HCT116 (cell line): Measurements from ENCODE around the gene ADIPOR2. TPM values are rescaled to one million over a fixed set of nuclear protein-coding genes. Genes with fewer than 3 reads are reported as not detected.

Experiments used
- ATAC-seq: fragments of 200-7000 bp; cut with Tn5 transposase; 2 replicates; pipeline ENCODE4 v1.9.1; 2020; ENCODE audit warnings: mild to moderate bottlenecking, moderate library complexity
- BruUV-seq: library from RNA; stranded (reverse); fragments of 400-500 nt; replicated peaks from 2 replicates; lab custom pipeline; 2021; lab: Mats Ljungman, UMichigan
- CTCF ChIA-PET: fragments of 300-600 bp; sonication (Branson Sonifier 250); formaldehyde crosslinking; loops from one replicate; lab custom pipeline; 2021; ENCODE audit warnings: antibody characterized with exemption; lab: Charles Lee
- POLR2A ChIA-PET: fragments of 300-600, 350-600 bp; sonication (Branson Sonifier 250); formaldehyde crosslinking; loops from one replicate; lab custom pipeline; 2021; ENCODE audit warnings: antibody characterized with exemption; lab: Charles Lee
- RAD21 ChIA-PET, 2 experiments: fragments of 300-600 bp; sonication (Branson Sonifier 250); formaldehyde crosslinking; loops; one replicate each; lab custom pipeline; 2023; ENCODE audit warnings: low total read pairs in 2 of 2; ENCODE audit not compliant: uncharacterized antibody in 2 of 2, unreplicated experiment in 2 of 2, low non-redundant PET in 1 of 2; lab: Charles Lee
- DNase-seq: peaks from one replicate; pipeline ENCODE4 v3.0.0-alpha.2; 2010; ENCODE audit warnings: low read depth, low spot score
- H2AFZ ChIP-seq: fragments of 200-600 bp; shearing (Covaris generic), sonication (generic); 2 replicates; pipeline ENCODE4 v1.6.1; 2017; ENCODE audit warnings: low read depth, mixed run types, mixed read lengths, antibody characterized with exemption, low read length; ENCODE audit not compliant: poor library complexity, severe bottlenecking
- H3K27ac ChIP-seq: 2 replicates; pipeline ENCODE4 v1.5.1; 2012; ENCODE audit warnings: low read depth, low read length
- H3K27me3 ChIP-seq: fragments of 200-600 bp; sonication (generic); 2 replicates; pipeline ENCODE4 v1.6.1; 2016; ENCODE audit warnings: mixed run types, low read length, mixed read lengths; ENCODE audit not compliant: insufficient read depth
- H3K36me3 ChIP-seq, 2 experiments: fragments of 200-500 bp in 1 of 2; fragments of 200-600 bp in 1 of 2; sonication (Bioruptor generic) in 1 of 2; sonication (generic) in 1 of 2; 2 replicates each; pipeline versions ENCODE4 v1.5.1 to v1.6.1; 2014 to 2016; ENCODE audit warnings: low read length in 2 of 2, inconsistent platforms in 1 of 2, mixed read lengths in 1 of 2, mixed run types in 1 of 2; ENCODE audit not compliant: insufficient read depth in 2 of 2, control insufficient read depth in 1 of 2
- H3K4me1 ChIP-seq, 2 experiments: fragments of 200-600 bp in 1 of 2; sonication (generic) in 1 of 2; 2 replicates each; pipeline versions ENCODE4 v1.5.1 to v1.6.1; 2012 to 2017; ENCODE audit warnings: low read length in 2 of 2, inconsistent platforms in 1 of 2, mild to moderate bottlenecking in 1 of 2, mixed read lengths in 1 of 2, mixed run types in 1 of 2, moderate library complexity in 1 of 2; ENCODE audit not compliant: insufficient read depth in 2 of 2, control insufficient read depth in 1 of 2
- H3K4me2 ChIP-seq: fragments of 200-600 bp; sonication (generic); 2 replicates; pipeline ENCODE4 v1.6.1; 2017; ENCODE audit warnings: mixed run types, low read length, mixed read lengths
- H3K4me3 ChIP-seq, 2 experiments: fragments of 200-600 bp in 1 of 2; sonication (generic) in 1 of 2; replicated peaks in 1 of 2; 2 replicates each; pipeline ENCODE4 v1.5.1; 2011 to 2016; ENCODE audit warnings: low read length in 2 of 2, control low read depth in 1 of 2, low read depth in 1 of 2, mild to moderate bottlenecking in 1 of 2, mixed read lengths in 1 of 2, mixed run types in 1 of 2
- H3K79me2 ChIP-seq: fragments of 200-600 bp; sonication (generic); 2 replicates; pipeline ENCODE4 v1.6.1; 2017; ENCODE audit warnings: mild to moderate bottlenecking, mixed run types, low read length, moderate library complexity, mixed read lengths; ENCODE audit not compliant: insufficient read depth
- H3K9ac ChIP-seq: fragments of 200-600 bp; sonication (generic); 2 replicates; pipeline ENCODE4 v1.6.1; 2016; ENCODE audit warnings: low read length, mixed read lengths
- H3K9me2 ChIP-seq: fragments of 200-600 bp; sonication (generic), shearing (Covaris generic); 2 replicates; pipeline ENCODE4 v1.6.1; 2017; ENCODE audit warnings: mixed run types, mild to moderate bottlenecking, moderate library complexity; ENCODE audit not compliant: insufficient read depth
- H3K9me3 ChIP-seq, 2 experiments: fragments of 200-500 bp in 1 of 2; fragments of 200-600 bp in 1 of 2; sonication (Bioruptor generic) in 1 of 2; sonication (generic) in 1 of 2; 2 replicates each; pipeline ENCODE4 v1.6.1; 2014 to 2017; ENCODE audit warnings: low read length in 2 of 2, mixed read lengths in 2 of 2, inconsistent platforms in 1 of 2, low read depth in 1 of 2, mild to moderate bottlenecking in 1 of 2, mixed run types in 1 of 2, moderate library complexity in 1 of 2; ENCODE audit not compliant: control insufficient read depth in 1 of 2, insufficient read depth in 1 of 2
- H4K20me1 ChIP-seq: fragments of 200-600 bp; sonication (generic), shearing (Covaris generic); 2 replicates; pipeline ENCODE4 v1.6.1; 2017; ENCODE audit warnings: mixed run types, mild to moderate bottlenecking, moderate library complexity; ENCODE audit not compliant: insufficient read depth
- CBX3 ChIP-seq: IDR thresholded peaks from 2 replicates; pipeline ENCODE4 v1.6.1; 2012; ENCODE audit warnings: low read depth
- CEBPB ChIP-seq: IDR thresholded peaks from 2 replicates; pipeline ENCODE4 v1.6.1; 2012; ENCODE audit warnings: low read depth
- ELF1 ChIP-seq: IDR thresholded peaks from 2 replicates; pipeline ENCODE4 v1.6.1; 2012; ENCODE audit warnings: low read depth, borderline replicate concordance
- EZH2phosphoT487 ChIP-seq: fragments of 200-600 bp; IDR thresholded peaks from 2 replicates; pipeline ENCODE4 v1.6.1; 2018; ENCODE audit warnings: antibody characterized with exemption, borderline replicate concordance
- FOSL1 ChIP-seq: IDR thresholded peaks from 2 replicates; pipeline ENCODE4 v1.6.1; 2012; ENCODE audit warnings: low read depth
- SIN3A ChIP-seq: IDR thresholded peaks from 2 replicates; pipeline ENCODE4 v1.6.1; 2012; ENCODE audit warnings: low read depth
- SP1 ChIP-seq: IDR thresholded peaks from 2 replicates; pipeline ENCODE4 v1.6.1; 2012; ENCODE audit warnings: low read depth
- SRF ChIP-seq: IDR thresholded peaks from 2 replicates; pipeline ENCODE4 v1.6.1; 2012; ENCODE audit warnings: low read depth
- TCF7L2 ChIP-seq: IDR thresholded peaks from 2 replicates; pipeline ENCODE4 v1.7.0; 2011; ENCODE audit warnings: borderline replicate concordance, inconsistent platforms; ENCODE audit not compliant: insufficient read depth, insufficient read length; ENCODE audit errors: extremely low read depth
- YY1 ChIP-seq: IDR thresholded peaks from 2 replicates; pipeline ENCODE4 v1.6.1; 2011; ENCODE audit warnings: low read length, low read depth, moderate library complexity, mild to moderate bottlenecking; ENCODE audit not compliant: insufficient replicate concordance; ENCODE audit errors: extremely low read depth
- ZFX ChIP-seq: fragments of 450-650 bp; IDR thresholded peaks from 2 replicates; pipeline ENCODE4 v1.6.1; 2017
- ZNF274 ChIP-seq: fragments of 200-500 bp; sonication (Bioruptor generic); IDR thresholded peaks from 2 replicates; pipeline ENCODE4 v1.6.1; 2014; ENCODE audit warnings: mild to moderate bottlenecking, low read depth, low read length, inconsistent platforms
- intact Hi-C: fragments of 100-400 bp; cut with micrococcal nuclease; formaldehyde crosslinking; loops from 2 replicates; pipeline ENCODE4 v1.10.0; 2022
- total RNA-seq: library from RNA; stranded (reverse); gene quantifications from one replicate; pipeline ENCODE4 v1.2.1, GENCODE V29; 2021; ENCODE audit not compliant: unreplicated experiment
- TF ChIP-seq, protein P1 (sequence below): IDR thresholded peaks from 2 replicates; pipeline ENCODE4 v1.6.1; 2012
- TF ChIP-seq, protein P2 (sequence below): IDR thresholded peaks from 2 replicates; pipeline ENCODE4 v1.6.1; 2011; ENCODE audit warnings: mild to moderate bottlenecking, low read length, moderate library complexity; ENCODE audit not compliant: insufficient replicate concordance; ENCODE audit errors: extremely low read depth
- TF ChIP-seq, protein P3 (sequence below), 3 experiments: fragments of 200-600 bp in 1 of 3; sonication (generic) in 1 of 3; IDR thresholded peaks in 2 of 3; conservative IDR thresholded peaks in 1 of 3; 2 replicates each; pipeline ENCODE4 v1.5.1; 2012 to 2017; ENCODE audit warnings: low read depth in 2 of 3, low read length in 2 of 3, antibody characterized with exemption in 1 of 3, borderline replicate concordance in 1 of 3, control low read depth in 1 of 3, mild to moderate bottlenecking in 1 of 3, mixed read lengths in 1 of 3, mixed run types in 1 of 3, moderate library complexity in 1 of 3; ENCODE audit not compliant: insufficient read depth in 1 of 3

ADIPOR2 gene
- total RNA-seq, 1 experiment from 2014 or later = 69.9 TPM

DNA sequence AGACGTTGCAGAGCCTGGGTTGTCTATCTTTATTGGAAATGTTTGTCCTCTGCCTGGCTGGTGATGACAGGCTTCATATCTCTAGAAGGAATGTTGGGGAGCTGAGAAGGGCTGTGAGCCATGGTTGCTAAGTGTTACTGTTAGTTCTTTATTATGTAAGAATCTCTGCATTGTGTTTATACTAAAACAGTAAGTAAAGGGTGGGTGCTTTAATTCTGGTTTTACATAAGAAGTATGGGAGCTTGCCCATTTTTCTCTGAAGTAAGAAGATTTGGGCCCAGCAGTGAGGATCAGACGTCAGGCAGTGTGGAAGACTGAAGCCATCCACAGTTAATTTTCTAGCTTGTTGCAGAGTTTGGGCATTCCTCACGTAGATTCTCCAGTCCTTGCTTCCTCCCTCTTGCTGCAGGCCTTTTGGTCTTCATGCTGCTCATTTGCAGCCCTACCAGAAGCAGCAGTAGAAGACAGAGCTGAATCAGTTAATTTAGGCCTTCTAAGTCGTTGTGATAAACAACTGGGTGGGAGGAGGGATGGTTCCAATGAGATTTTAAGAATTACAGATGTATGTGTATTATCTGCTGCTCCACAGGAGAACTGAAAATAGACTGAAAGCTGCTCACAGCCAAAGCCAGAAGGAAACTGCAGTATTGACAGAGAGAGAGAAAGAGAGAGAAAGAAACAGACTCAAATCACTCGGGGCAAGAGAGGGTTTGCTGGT, 40.5 kb upstream of the ADIPOR2 start:
- H3K9ac ChIP-seq = no peak overlapping the region
- intact Hi-C loops = loop anchor here (5.0 kb wide), 1 partner anchor 387 kb away; no protein-coding TSS in a partner anchor
- H3K4me2 ChIP-seq = no peak overlapping the region
- ATAC-seq (no peak), DNase-seq (no peak)
- H3K9me2 ChIP-seq = no peaks in the 10 kb centered on the region
- H3K9me3 ChIP-seq = no peaks in the 10 kb centered on the region
- no peak overlapping the region for H3K27ac ChIP-seq
- H4K20me1 ChIP-seq = no peaks in the 10 kb centered on the region
- CTCF ChIA-PET = interaction anchor here (3.6 to 10.7 kb wide), 2 partner anchors 16 to 140 kb away, joined by 10 to 242 read pairs; no protein-coding TSS in a partner anchor
- peaks cover 0 to 4% of the 10 kb centered on the region in 2 experiments; a peak in 1 of 4 replicates for H3K4me1 ChIP-seq
- H3K36me3 ChIP-seq = no peaks in the 10 kb centered on the region
- no TSS peak for BruUV-seq
- H3K27me3 ChIP-seq = peaks cover 25% of the 10 kb centered on the region; the same call in 1 of the 2 replicates
- no peak overlapping the region for H3K4me3 ChIP-seq
- TF ChIP-seq SRF = no peak
- TF ChIP-seq YY1 = no peak
- TF ChIP-seq ELF1 = no peak
- no peak for TF ChIP-seq SP1
- no peak for TF ChIP-seq EZH2phosphoT487
- TF ChIP-seq, protein P1, sequence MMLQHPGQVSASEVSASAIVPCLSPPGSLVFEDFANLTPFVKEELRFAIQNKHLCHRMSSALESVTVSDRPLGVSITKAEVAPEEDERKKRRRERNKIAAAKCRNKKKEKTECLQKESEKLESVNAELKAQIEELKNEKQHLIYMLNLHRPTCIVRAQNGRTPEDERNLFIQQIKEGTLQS = no peak
- no peak for TF ChIP-seq ZNF274
- TF ChIP-seq CEBPB = no peak
- TF ChIP-seq FOSL1 = no peak
- TF ChIP-seq, protein P2, sequence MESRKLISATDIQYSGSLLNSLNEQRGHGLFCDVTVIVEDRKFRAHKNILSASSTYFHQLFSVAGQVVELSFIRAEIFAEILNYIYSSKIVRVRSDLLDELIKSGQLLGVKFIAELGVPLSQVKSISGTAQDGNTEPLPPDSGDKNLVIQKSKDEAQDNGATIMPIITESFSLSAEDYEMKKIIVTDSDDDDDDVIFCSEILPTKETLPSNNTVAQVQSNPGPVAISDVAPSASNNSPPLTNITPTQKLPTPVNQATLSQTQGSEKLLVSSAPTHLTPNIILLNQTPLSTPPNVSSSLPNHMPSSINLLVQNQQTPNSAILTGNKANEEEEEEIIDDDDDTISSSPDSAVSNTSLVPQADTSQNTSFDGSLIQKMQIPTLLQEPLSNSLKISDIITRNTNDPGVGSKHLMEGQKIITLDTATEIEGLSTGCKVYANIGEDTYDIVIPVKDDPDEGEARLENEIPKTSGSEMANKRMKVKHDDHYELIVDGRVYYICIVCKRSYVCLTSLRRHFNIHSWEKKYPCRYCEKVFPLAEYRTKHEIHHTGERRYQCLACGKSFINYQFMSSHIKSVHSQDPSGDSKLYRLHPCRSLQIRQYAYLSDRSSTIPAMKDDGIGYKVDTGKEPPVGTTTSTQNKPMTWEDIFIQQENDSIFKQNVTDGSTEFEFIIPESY = no peak
- no peak for TF ChIP-seq TCF7L2
- no peak for TF ChIP-seq CBX3
- TF ChIP-seq, protein P3, sequence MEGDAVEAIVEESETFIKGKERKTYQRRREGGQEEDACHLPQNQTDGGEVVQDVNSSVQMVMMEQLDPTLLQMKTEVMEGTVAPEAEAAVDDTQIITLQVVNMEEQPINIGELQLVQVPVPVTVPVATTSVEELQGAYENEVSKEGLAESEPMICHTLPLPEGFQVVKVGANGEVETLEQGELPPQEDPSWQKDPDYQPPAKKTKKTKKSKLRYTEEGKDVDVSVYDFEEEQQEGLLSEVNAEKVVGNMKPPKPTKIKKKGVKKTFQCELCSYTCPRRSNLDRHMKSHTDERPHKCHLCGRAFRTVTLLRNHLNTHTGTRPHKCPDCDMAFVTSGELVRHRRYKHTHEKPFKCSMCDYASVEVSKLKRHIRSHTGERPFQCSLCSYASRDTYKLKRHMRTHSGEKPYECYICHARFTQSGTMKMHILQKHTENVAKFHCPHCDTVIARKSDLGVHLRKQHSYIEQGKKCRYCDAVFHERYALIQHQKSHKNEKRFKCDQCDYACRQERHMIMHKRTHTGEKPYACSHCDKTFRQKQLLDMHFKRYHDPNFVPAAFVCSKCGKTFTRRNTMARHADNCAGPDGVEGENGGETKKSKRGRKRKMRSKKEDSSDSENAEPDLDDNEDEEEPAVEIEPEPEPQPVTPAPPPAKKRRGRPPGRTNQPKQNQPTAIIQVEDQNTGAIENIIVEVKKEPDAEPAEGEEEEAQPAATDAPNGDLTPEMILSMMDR (IDR thresholded peaks at IDR 0.05 in 2 of 3, conservative IDR thresholded peaks at IDR 0.05 in 1 of 3; ENCODE audit: borderline replicate concordance in 1 of 3, insufficient read depth in 1 of 3, low read depth in 2 of 3, low read length in 2 of 3) = no peak
- no peak for TF ChIP-seq SIN3A
- no peak for TF ChIP-seq ZFX
- H2AFZ ChIP-seq = no peak overlapping the region
- RAD21 ChIA-PET = no interaction called here
- POLR2A ChIA-PET = no interaction called here
- H3K79me2 ChIP-seq = no peaks in the 10 kb centered on the region
